IMR-90 (cell line): ENCODE measurements around the gene CDH16. TPM values are rescaled to one million over a fixed set of nuclear protein-coding genes. Genes with fewer than 3 reads are reported as not detected.

Experiments used
- ATAC-seq: fragments of 200-7000 bp; cut with Tn5 transposase; 2 replicates; pipeline ENCODE4 v1.9.1; 2020; ENCODE audit warnings: low read depth, mild to moderate bottlenecking, moderate library complexity
- BruUV-seq: library from RNA; stranded (reverse); fragments of 400-500 nt; replicated peaks from 2 replicates; lab custom pipeline; 2021; lab: Mats Ljungman, UMichigan
- CTCF ChIA-PET: fragments of 300-600 bp; formaldehyde crosslinking; extraction: SDS; loops from one replicate; lab custom pipeline; 2021; ENCODE audit warnings: antibody characterized with exemption; lab: Yijun Ruan, JAX
- POLR2A ChIA-PET: fragments of 300-600 bp; sonication (Branson Sonifier 250); formaldehyde crosslinking; loops from one replicate; lab custom pipeline; 2022; ENCODE audit warnings: antibody characterized with exemption; ENCODE audit not compliant: unreplicated experiment; lab: Charles Lee
- DNase-seq: peaks from one replicate; pipeline ENCODE4 v3.0.0; 2013
- H2AFZ ChIP-seq: replicated peaks from 2 replicates; pipeline ENCODE3; 2013; ENCODE audit warnings: low read length, mild to moderate bottlenecking; ENCODE audit not compliant: poor library complexity
- H2AK5ac ChIP-seq: 2 replicates; pipeline ENCODE4 v1.6.1; 2013; ENCODE audit warnings: low read depth, low read length, inconsistent platforms
- H2AK9ac ChIP-seq: replicated peaks from 2 replicates; pipeline ENCODE3; 2013; ENCODE audit warnings: mild to moderate bottlenecking, low read depth, low read length, moderate library complexity; ENCODE audit not compliant: poor library complexity
- H2BK120ac ChIP-seq: 2 replicates; pipeline ENCODE4 v1.6.1; 2013; ENCODE audit warnings: low read depth, low read length, inconsistent platforms
- H2BK15ac ChIP-seq: 3 replicates; pipeline ENCODE4 v1.6.1; 2013; ENCODE audit warnings: low read depth, low read length, inconsistent platforms
- H2BK20ac ChIP-seq: 2 replicates; pipeline ENCODE4 v1.6.1; 2013; ENCODE audit warnings: low read depth, mild to moderate bottlenecking, inconsistent platforms, low read length, moderate library complexity
- H2BK5ac ChIP-seq: 2 replicates; pipeline ENCODE4 v1.6.1; 2013; ENCODE audit warnings: mild to moderate bottlenecking, low read depth, low read length, inconsistent platforms; ENCODE audit not compliant: poor library complexity, severe bottlenecking
- H3K14ac ChIP-seq: replicated peaks from 2 replicates; pipeline ENCODE4 v1.6.1; 2013; ENCODE audit warnings: low read depth, low read length, inconsistent platforms
- H3K18ac ChIP-seq: 2 replicates; pipeline ENCODE4 v1.6.1; 2013; ENCODE audit warnings: low read depth, low read length, control low read depth
- H3K23ac ChIP-seq: 2 replicates; pipeline ENCODE4 v1.6.1; 2013; ENCODE audit warnings: low read depth, low read length, inconsistent platforms
- H3K27ac ChIP-seq: 2 replicates; pipeline ENCODE4 v1.5.1; 2013; ENCODE audit warnings: mild to moderate bottlenecking, control low read depth, low read length; ENCODE audit not compliant: insufficient read depth
- H3K27me3 ChIP-seq: 2 replicates; pipeline ENCODE4 v1.6.1; 2013; ENCODE audit warnings: low read length; ENCODE audit not compliant: control insufficient read depth, insufficient read depth
- H3K36me3 ChIP-seq: 2 replicates; pipeline ENCODE4 v1.6.1; 2013; ENCODE audit warnings: low read length, mixed read lengths; ENCODE audit not compliant: control insufficient read depth, insufficient read depth
- H3K4ac ChIP-seq: 2 replicates; pipeline ENCODE4 v1.6.1; 2013; ENCODE audit warnings: low read depth, low read length, inconsistent platforms
- H3K4me1 ChIP-seq: 2 replicates; pipeline ENCODE4 v1.6.1; 2013; ENCODE audit warnings: low read length, mixed read lengths; ENCODE audit not compliant: control insufficient read depth, insufficient read depth
- H3K4me2 ChIP-seq: 2 replicates; pipeline ENCODE4 v1.6.1; 2013; ENCODE audit warnings: low read depth, mild to moderate bottlenecking, control low read depth, low read length, moderate library complexity
- H3K4me3 ChIP-seq: 2 replicates; pipeline ENCODE4 v1.5.1; 2013; ENCODE audit warnings: low read depth, mild to moderate bottlenecking, control low read depth, low read length, moderate library complexity; ENCODE audit not compliant: insufficient read depth
- H3K56ac ChIP-seq: 2 replicates; pipeline ENCODE4 v1.6.1; 2013; ENCODE audit warnings: low read length, inconsistent platforms; ENCODE audit not compliant: insufficient read depth; ENCODE audit errors: extremely low read depth
- H3K79me1 ChIP-seq, 2 experiments: 2 replicates each; pipeline ENCODE4 v1.6.1; 2013; ENCODE audit warnings: low read length in 2 of 2, inconsistent platforms in 1 of 2, low read depth in 1 of 2
- H3K9ac ChIP-seq: 2 replicates; pipeline ENCODE4 v1.6.1; 2013; ENCODE audit warnings: low read depth, low read length, control low read depth
- H3K9me1 ChIP-seq: 2 replicates; pipeline ENCODE4 v1.6.1; 2013; ENCODE audit warnings: low read length, inconsistent platforms; ENCODE audit not compliant: insufficient read depth
- H3K9me3 ChIP-seq: 2 replicates; pipeline ENCODE4 v1.6.1; 2013; ENCODE audit warnings: low read length; ENCODE audit not compliant: control insufficient read depth, insufficient read depth
- H4K20me1 ChIP-seq: 2 replicates; pipeline ENCODE4 v1.6.1; 2013; ENCODE audit warnings: low read length, inconsistent platforms; ENCODE audit not compliant: insufficient read depth
- H4K5ac ChIP-seq: 2 replicates; pipeline ENCODE4 v1.6.1; 2013; ENCODE audit warnings: mild to moderate bottlenecking, low read depth, low read length, control low read depth
- H4K8ac ChIP-seq, 2 experiments: 2 replicates each; pipeline ENCODE4 v1.6.1; 2013; ENCODE audit warnings: low read depth in 2 of 2, low read length in 2 of 2, control low read depth in 1 of 2, inconsistent platforms in 1 of 2
- H4K91ac ChIP-seq: 2 replicates; pipeline ENCODE4 v1.6.1; 2013; ENCODE audit warnings: low read depth, low read length, inconsistent platforms; ENCODE audit not compliant: insufficient read depth
- BHLHE40 ChIP-seq: fragments of 150-350 bp; IDR thresholded peaks from 2 replicates; pipeline ENCODE4 v1.6.1; 2016; ENCODE audit warnings: mild to moderate bottlenecking, low read depth, low read length
- CEBPB ChIP-seq: IDR thresholded peaks from 2 replicates; pipeline ENCODE4 v1.6.1; 2012; ENCODE audit warnings: low read depth, low read length, improper control_type of control experiment
- CHD1 ChIP-seq: IDR thresholded peaks from 2 replicates; pipeline ENCODE4 v1.6.1; 2012; ENCODE audit warnings: low read depth, low read length, improper control_type of control experiment
- CTCF ChIP-seq: conservative IDR thresholded peaks from 2 replicates; pipeline ENCODE4 v1.5.1; 2012; ENCODE audit warnings: mild to moderate bottlenecking, low read depth, low read length, improper control_type of control experiment
- ELK1 ChIP-seq: fragments of 150-350 bp; IDR thresholded peaks from 2 replicates; pipeline ENCODE4 v1.6.1; 2016; ENCODE audit warnings: low read depth, mild to moderate bottlenecking, low read length, moderate library complexity, borderline replicate concordance
- FOS ChIP-seq: fragments of 150-350 bp; IDR thresholded peaks from 2 replicates; pipeline ENCODE4 v1.6.1; 2016; ENCODE audit warnings: low read depth, low read length
- MAFK ChIP-seq: IDR thresholded peaks from 2 replicates; pipeline ENCODE4 v1.6.1; 2012; ENCODE audit warnings: low read depth, low read length, improper control_type of control experiment
- MAZ ChIP-seq: IDR thresholded peaks from 2 replicates; pipeline ENCODE4 v1.6.1; 2012; ENCODE audit warnings: low read depth, mild to moderate bottlenecking, low read length, improper control_type of control experiment, moderate library complexity, borderline replicate concordance
- MXI1 ChIP-seq: IDR thresholded peaks from 2 replicates; pipeline ENCODE4 v1.6.1; 2012; ENCODE audit warnings: low read depth, mild to moderate bottlenecking, low read length, moderate library complexity, borderline replicate concordance
- NFE2L2 ChIP-seq: fragments of 150-350 bp; IDR thresholded peaks from 2 replicates; pipeline ENCODE4 v1.6.1; 2016; ENCODE audit warnings: low read depth, mild to moderate bottlenecking, low read length
- POLR2A ChIP-seq: IDR thresholded peaks from 2 replicates; pipeline ENCODE4 v1.6.1; 2012; ENCODE audit warnings: mild to moderate bottlenecking, low read depth, low read length
- RAD21 ChIP-seq: IDR thresholded peaks from 2 replicates; pipeline ENCODE4 v1.6.1; 2012; ENCODE audit warnings: low read length, improper control_type of control experiment
- RCOR1 ChIP-seq: IDR thresholded peaks from 2 replicates; pipeline ENCODE4 v1.6.1; 2012; ENCODE audit warnings: mild to moderate bottlenecking, low read length, improper control_type of control experiment; ENCODE audit not compliant: insufficient replicate concordance
- RFX5 ChIP-seq: IDR thresholded peaks from 2 replicates; pipeline ENCODE4 v1.8.0; 2012; ENCODE audit warnings: low read depth, mild to moderate bottlenecking, low read length, moderate library complexity
- SMC3 ChIP-seq: fragments of 150-350 bp; IDR thresholded peaks from 2 replicates; pipeline ENCODE4 v1.6.1; 2016; ENCODE audit warnings: low read depth, mild to moderate bottlenecking, antibody characterized with exemption, low read length, moderate library complexity
- WGBS, 2 experiments: methylation state at CpG; one replicate each; pipeline versions ENCODE4 v1.1.5 to v1.1.7; 2013; ENCODE audit warnings: missing lambda C conversion rate in 2 of 2; ENCODE audit not compliant: insufficient read length in 1 of 2; ENCODE audit errors: extremely low coverage in 2 of 2; 5-methylcytosine and 5-hydroxymethylcytosine counted together
- dilution Hi-C: fragments of 300-500 bp; cut with HindIII; formaldehyde crosslinking; loops from one replicate; pipeline ENCODE4 v1.14.3; 2018; ENCODE audit warnings: low sequenced_read_pairs; ENCODE audit not compliant: unreplicated experiment
- in situ Hi-C: fragments of 300-500 bp; cut with MboI; formaldehyde crosslinking; loops from 3 replicates; pipeline ENCODE4 v1.14.3; 2019; ENCODE audit warnings: low sequenced_read_pairs, inconsistent platforms, mixed read lengths
- intact Hi-C: fragments of 100-400 bp; cut with micrococcal nuclease; formaldehyde crosslinking; loops from 2 replicates; pipeline ENCODE4 v1.10.0; 2022
- polyA plus RNA-seq, 3 experiments: library from polyadenylated mRNA; depleted of rRNA; stranded (reverse); fragments of >200 nt; gene quantifications; 2 replicates each; pipeline ENCODE4 v1.2.3, GENCODE V29; 2012; ENCODE audit warnings: low replicate concordance in 1 of 3
- total RNA-seq: library from RNA; depleted of rRNA; stranded (reverse); fragments of >200 nt; gene quantifications from 2 replicates; pipeline ENCODE4 v1.2.3, GENCODE V29; 2012
- TF ChIP-seq, protein P1 (sequence below): fragments of 150-350 bp; IDR thresholded peaks from 2 replicates; pipeline ENCODE4 v1.6.1; 2017; ENCODE audit warnings: mild to moderate bottlenecking, antibody characterized with exemption, low read length, low read depth

The CDH16 gene
- total and polyA plus RNA-seq, 2 of the 4 experiments (the other 2 are of a cell fraction) = not detected

DNA sequence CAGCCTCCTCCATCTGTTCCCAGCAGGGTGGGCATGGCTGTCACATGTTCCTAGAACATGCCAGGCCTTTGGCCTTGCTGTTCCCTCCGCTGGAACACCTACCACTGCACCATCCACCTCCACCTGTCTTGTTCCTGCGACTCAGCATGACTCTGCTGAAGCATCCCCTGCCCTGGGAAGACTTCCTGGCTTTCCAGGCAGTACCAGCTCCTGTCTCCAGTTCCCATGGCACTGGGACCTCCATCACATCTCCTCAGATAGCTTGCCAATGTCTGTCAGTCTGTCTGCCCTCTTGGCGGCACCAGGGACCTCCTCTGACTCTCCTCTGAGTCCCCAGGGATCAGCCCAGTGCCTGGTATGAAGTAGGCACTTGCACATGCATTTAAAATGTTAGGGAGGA lies 22.7 kb downstream of the CDH16 start:
- no TSS peak for BruUV-seq
- DNase-seq (no peak), ATAC-seq (no peak)
- 93% methylated on average over 2 of the region's 3 CpGs; no CpG with 5 or more reads in 1 of the 2 experiments for WGBS, 2 experiments
- no peak overlapping the region for H2BK15ac ChIP-seq
- no peaks in the 10 kb centered on the region for H3K27me3 ChIP-seq
- peak overlapping the region; percentile 42 for H2AK9ac ChIP-seq
- H3K79me1 ChIP-seq = no peaks in the 10 kb centered on the region; a peak in 2 of 4 replicates
- no peak overlapping the region for H3K23ac ChIP-seq
- H2BK20ac ChIP-seq = no peak overlapping the region
- H3K4ac ChIP-seq = 0 out of 2 replicates have a peak overlapping the region, but pooled peaks have one; percentile 19
- no peak overlapping the region for H3K56ac ChIP-seq
- dilution Hi-C loops (no loop called here), intact Hi-C loops (loop anchor here (1.0 to 10.0 kb wide), 4 partner anchors 31 to 259 kb away; partner anchors contain the start of genes B3GNT9, CES2, CIAO2B and FBXL8), in situ Hi-C loops (loop anchor here (5.0 kb wide), 1 partner anchor 36 kb away; the partner anchor contains the start of gene CIAO2B)
- no peak overlapping the region for H2BK5ac ChIP-seq
- no peak overlapping the region for H2BK120ac ChIP-seq
- H3K14ac ChIP-seq = no peak overlapping the region
- CTCF ChIA-PET = interaction anchor here (0.8 to 1.8 kb wide), 4 partner anchors 10 to 51 kb away, joined by 3 to 20 read pairs (median 6); partner anchors contain the start of gene RRAD
- H2AFZ ChIP-seq = no peak overlapping the region
- no peak overlapping the region for H3K27ac ChIP-seq
- POLR2A ChIA-PET = no interaction called here
- H3K18ac ChIP-seq = no peak overlapping the region
- H3K9me3 ChIP-seq = no peaks in the 10 kb centered on the region
- H4K20me1 ChIP-seq = no peaks in the 10 kb centered on the region
- peak overlapping the region; percentile 44; the same call in 1 of the 2 replicates for H4K5ac ChIP-seq
- H3K4me3 ChIP-seq = no peak overlapping the region
- peaks cover 4% of the 10 kb centered on the region; the same call in 1 of the 2 replicates for H3K36me3 ChIP-seq
- H3K9ac ChIP-seq = no peak overlapping the region
- TF ChIP-seq BHLHE40 (no peak), SMC3 (no peak), RAD21 (no peak), MAZ (no peak), ELK1 (no peak), FOS (no peak), CEBPB (no peak), RFX5 (no peak), MXI1 (no peak), NFE2L2 (no peak), RCOR1 (no peak), CHD1 (no peak), MAFK (no peak), POLR2A (no peak), CTCF (no peak)
- TF ChIP-seq, protein P1, sequence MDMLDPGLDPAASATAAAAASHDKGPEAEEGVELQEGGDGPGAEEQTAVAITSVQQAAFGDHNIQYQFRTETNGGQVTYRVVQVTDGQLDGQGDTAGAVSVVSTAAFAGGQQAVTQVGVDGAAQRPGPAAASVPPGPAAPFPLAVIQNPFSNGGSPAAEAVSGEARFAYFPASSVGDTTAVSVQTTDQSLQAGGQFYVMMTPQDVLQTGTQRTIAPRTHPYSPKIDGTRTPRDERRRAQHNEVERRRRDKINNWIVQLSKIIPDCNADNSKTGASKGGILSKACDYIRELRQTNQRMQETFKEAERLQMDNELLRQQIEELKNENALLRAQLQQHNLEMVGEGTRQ = no peak
- no peak overlapping the region for H4K8ac ChIP-seq
- peaks cover 20% of the 10 kb centered on the region for H3K9me1 ChIP-seq
- peak overlapping the region; percentile 82 for H2AK5ac ChIP-seq
- H4K91ac ChIP-seq = no peak overlapping the region
- peaks cover 23% of the 10 kb centered on the region for H3K4me1 ChIP-seq
- H3K4me2 ChIP-seq = no peak overlapping the region
